Measurements from ENCODE around the gene LAMTOR2. TPM values are rescaled to one million over a fixed set of nuclear protein-coding genes. Genes with fewer than 3 reads are reported as not detected.

The LAMTOR2 gene
- total RNA-seq, 1 experiment from 2014 or later = 50.6 TPM

DNA sequence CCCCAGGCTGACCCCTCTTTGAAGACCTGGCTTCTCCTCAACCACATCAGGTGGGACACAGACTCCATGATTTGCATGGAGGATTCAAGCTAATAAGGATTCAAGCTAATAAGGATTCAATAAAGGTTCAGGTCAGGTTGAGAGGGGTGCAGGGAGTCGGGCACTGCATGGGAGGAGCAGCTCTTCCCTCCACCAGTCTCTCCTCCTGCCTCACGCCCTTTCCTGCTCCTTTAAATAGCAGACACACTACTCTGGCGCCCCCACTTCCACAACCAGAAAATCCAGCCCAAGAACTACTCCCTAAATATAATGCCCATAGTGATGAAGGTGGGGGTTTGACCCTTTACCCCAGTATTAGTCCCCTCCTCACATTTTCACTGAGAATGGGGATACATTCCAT is 20.6 kb downstream of the LAMTOR2 start:
- Histone ChIP-seq H3K14ac (ENCODE audit: insufficient read depth, low read length) (no peak overlapping the region), H3K79me1 (ENCODE audit: insufficient read depth, low read depth, low read length, poor library complexity, severe bottlenecking) (no peaks in the 10 kb centered on the region), H2BK12ac (ENCODE audit: insufficient read length, low read depth, low read length) (no peak overlapping the region), H2BK15ac (ENCODE audit: low read depth, low read length) (no peak overlapping the region), H3K4me1 (ENCODE audit: insufficient read depth, low read length) (peaks cover 32% of the 10 kb centered on the region), H3K27me3 (ENCODE audit: insufficient read depth, low read length) (no peaks in the 10 kb centered on the region), H3K23me2 (ENCODE audit: insufficient read length, low read depth, low read length, poor library complexity, severe bottlenecking) (peaks cover 4% of the 10 kb centered on the region), H3K79me2 (ENCODE audit: insufficient read depth, low read length) (peaks cover 15% of the 10 kb centered on the region; the same call in 1 of the 2 replicates), H4K8ac (replicated peaks; ENCODE audit: insufficient read length, low read depth, low read length) (no peak overlapping the region), H2AFZ (ENCODE audit: low read length) (no peak overlapping the region), H3K18ac (ENCODE audit: insufficient read length, low read depth, low read length) (no peak overlapping the region), H3K23ac (ENCODE audit: insufficient read length, low read depth, low read length) (no peak overlapping the region), H3K9me3 (ENCODE audit: control insufficient read depth, low read depth, low read length) (no peaks in the 10 kb centered on the region), H2BK5ac (ENCODE audit: insufficient read length, low read length) (no peak overlapping the region), H4K91ac (ENCODE audit: insufficient read length, low read depth, low read length) (no peak overlapping the region), H3K9ac (ENCODE audit: extremely low read depth, insufficient read length, low read length) (no peak overlapping the region), H2AK5ac (ENCODE audit: insufficient read length, low read length) (no peak overlapping the region), H4K5ac (ENCODE audit: insufficient read length, low read depth, low read length) (no peak overlapping the region), H3K4ac (ENCODE audit: low read depth, low read length) (no peak overlapping the region), H3K4me2 (ENCODE audit: insufficient read depth, insufficient read length, low read length) (no peak overlapping the region), H3T11ph (ENCODE audit: low read length) (no peak overlapping the region), H3K27ac (ENCODE audit: insufficient read length, low read depth, low read length) (no peak overlapping the region), H2BK120ac (ENCODE audit: low read depth, low read length, poor library complexity, severe bottlenecking) (no peak overlapping the region), H2BK20ac (ENCODE audit: low read depth, low read length, poor library complexity, severe bottlenecking) (no peak overlapping the region), H3K56ac (ENCODE audit: insufficient read length, low read depth, low read length) (no peak overlapping the region), H4K20me1 (ENCODE audit: control insufficient read depth, insufficient read depth, insufficient read length) (no peaks in the 10 kb centered on the region)
- Mint-ChIP-seq H3K27me3 (ENCODE audit: low read depth) (no peaks in the 10 kb centered on the region), H3K9me3 (no peaks in the 10 kb centered on the region), H3K27ac (peak overlapping the region; percentile 15 to 95 (median 16); a peak in 6 of 7 replicates), H3K4me3 (peak overlapping the region in 1 of 2 experiments; percentile 61; a peak in 3 of 5 replicates), H3K36me3 (ENCODE audit: insufficient read depth in 1 of 3, low read depth in 3 of 3) (peaks cover 15 to 62% (median 62%) of the 10 kb centered on the region in 3 experiments; a peak in 6 of 7 replicates), H3K4me1 (peaks cover 83 to 93% of the 10 kb centered on the region in 2 experiments)
- TF ChIP-seq, protein P1, sequence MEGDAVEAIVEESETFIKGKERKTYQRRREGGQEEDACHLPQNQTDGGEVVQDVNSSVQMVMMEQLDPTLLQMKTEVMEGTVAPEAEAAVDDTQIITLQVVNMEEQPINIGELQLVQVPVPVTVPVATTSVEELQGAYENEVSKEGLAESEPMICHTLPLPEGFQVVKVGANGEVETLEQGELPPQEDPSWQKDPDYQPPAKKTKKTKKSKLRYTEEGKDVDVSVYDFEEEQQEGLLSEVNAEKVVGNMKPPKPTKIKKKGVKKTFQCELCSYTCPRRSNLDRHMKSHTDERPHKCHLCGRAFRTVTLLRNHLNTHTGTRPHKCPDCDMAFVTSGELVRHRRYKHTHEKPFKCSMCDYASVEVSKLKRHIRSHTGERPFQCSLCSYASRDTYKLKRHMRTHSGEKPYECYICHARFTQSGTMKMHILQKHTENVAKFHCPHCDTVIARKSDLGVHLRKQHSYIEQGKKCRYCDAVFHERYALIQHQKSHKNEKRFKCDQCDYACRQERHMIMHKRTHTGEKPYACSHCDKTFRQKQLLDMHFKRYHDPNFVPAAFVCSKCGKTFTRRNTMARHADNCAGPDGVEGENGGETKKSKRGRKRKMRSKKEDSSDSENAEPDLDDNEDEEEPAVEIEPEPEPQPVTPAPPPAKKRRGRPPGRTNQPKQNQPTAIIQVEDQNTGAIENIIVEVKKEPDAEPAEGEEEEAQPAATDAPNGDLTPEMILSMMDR (conservative IDR thresholded peaks at IDR 0.05) = 0 out of 3 replicates have a peak, but pooled peaks have one; percentile 18
- peak; percentile 41 for DNase-seq
- no CpG with 5 or more reads among the region's 3 CpGs for WGBS (ENCODE audit: extremely low coverage, insufficient read length, low lambda C conversion rate)

Measured in H9 (cell line).